A549 (cell line): Measurements from ENCODE around the gene PLSCR2. TPM values are rescaled to one million over a fixed set of nuclear protein-coding genes. Genes with fewer than 3 reads are reported as not detected.

ENCODE experiments used
- CEBPB ChIP-seq, 2 experiments: fragments of >200 bp in 1 of 2; sonication (Bioruptor Twin) in 1 of 2; formaldehyde crosslinking in 1 of 2; IDR thresholded peaks; 2 replicates each; pipeline ENCODE4 v1.6.1; 2012 to 2016
- EHMT2 ChIP-seq: fragments of 200-600 bp; sonication (generic); IDR thresholded peaks from 2 replicates; pipeline ENCODE4 v1.6.1; 2016; ENCODE audit warnings: antibody characterized with exemption, low read depth, mild to moderate bottlenecking, moderate library complexity
- ESRRA ChIP-seq: fragments of 150-350 bp; IDR thresholded peaks from 2 replicates; pipeline ENCODE4 v1.6.1; 2014; ENCODE audit warnings: mild to moderate bottlenecking, low read length, borderline replicate concordance
- FOSB ChIP-seq: fragments of 250-450 bp; sonication (Bioruptor Pico); IDR thresholded peaks from 2 replicates; pipeline ENCODE4 v1.5.0; 2020; ENCODE audit warnings: mild to moderate bottlenecking, moderate library complexity
- FOSL2 ChIP-seq, 2 experiments: fragments of 450-650 bp in 1 of 2; fragments of >200 bp in 1 of 2; sonication (Bioruptor Twin) in 1 of 2; formaldehyde crosslinking; IDR thresholded peaks; 2 replicates each; pipeline versions ENCODE4 v1.5.0 to v1.6.1; 2016 to 2020; ENCODE audit warnings: mild to moderate bottlenecking in 1 of 2, moderate library complexity in 1 of 2
- HDAC2 ChIP-seq: fragments of 200-600 bp; sonication (generic); IDR thresholded peaks from 2 replicates; pipeline ENCODE4 v1.6.1; 2016
- HOXA7 ChIP-seq: fragments of 250-450 bp; sonication (Bioruptor Pico); IDR thresholded peaks from 2 replicates; pipeline ENCODE4 v1.5.0; 2020; ENCODE audit warnings: mild to moderate bottlenecking, moderate library complexity
- HOXB13 ChIP-seq: fragments of 250-450 bp; sonication (Bioruptor Pico); IDR thresholded peaks from 2 replicates; pipeline ENCODE4 v1.5.0; 2020; ENCODE audit warnings: low read depth, mild to moderate bottlenecking, moderate library complexity
- HOXB5 ChIP-seq: fragments of 250-450 bp; sonication (Bioruptor Pico); IDR thresholded peaks from 2 replicates; pipeline ENCODE4 v1.5.0; 2020; ENCODE audit warnings: mild to moderate bottlenecking, moderate library complexity
- JUNB ChIP-seq: fragments of >200 bp; sonication (Bioruptor Twin); formaldehyde crosslinking; IDR thresholded peaks from 2 replicates; pipeline ENCODE4 v1.6.1; 2016
- KDM5A ChIP-seq: fragments of 200-600 bp; sonication (generic); IDR thresholded peaks from 2 replicates; pipeline ENCODE4 v1.6.1; 2016; ENCODE audit warnings: antibody characterized with exemption, mild to moderate bottlenecking
- MAZ ChIP-seq: fragments of 150-350 bp; IDR thresholded peaks from 2 replicates; pipeline ENCODE4 v1.6.1; 2014; ENCODE audit warnings: antibody characterized with exemption, low read depth, low read length, borderline replicate concordance
- NFE2L2 ChIP-seq: fragments of 150-350 bp; conservative IDR thresholded peaks from 2 replicates; pipeline ENCODE4 v1.6.1; 2014; ENCODE audit warnings: low read length
- NR3C1 ChIP-seq: fragments of >200 bp; sonication (Bioruptor Twin); formaldehyde crosslinking; IDR thresholded peaks from 3 replicates; pipeline ENCODE4 v1.6.1; 2017
- PHF8 ChIP-seq: fragments of 200-600 bp; sonication (generic); IDR thresholded peaks from 2 replicates; pipeline ENCODE4 v1.6.1; 2016; ENCODE audit warnings: low read depth, mild to moderate bottlenecking, antibody characterized with exemption, moderate library complexity, borderline replicate concordance
- POLR2A ChIP-seq: IDR thresholded peaks from 2 replicates; pipeline ENCODE4 v1.6.1; 2012; ENCODE audit warnings: mild to moderate bottlenecking, low read length
- POLR2AphosphoS2 ChIP-seq: conservative IDR thresholded peaks from 2 replicates; pipeline ENCODE4 v1.6.1; 2012; ENCODE audit warnings: low read length, improper control_type of control experiment, inconsistent platforms
- RAD21 ChIP-seq, 2 experiments: fragments of >200 bp in 1 of 2; sonication (Bioruptor Twin) in 1 of 2; formaldehyde crosslinking in 1 of 2; IDR thresholded peaks in 1 of 2; conservative IDR thresholded peaks in 1 of 2; 2 replicates in 1 of 2; 3 replicates in 1 of 2; pipeline ENCODE4 v1.6.1; 2012 to 2018; ENCODE audit warnings: inconsistent platforms in 1 of 2
- RARB ChIP-seq: fragments of 250-450 bp; sonication (Bioruptor Pico); IDR thresholded peaks from 2 replicates; pipeline ENCODE4 v1.8.0; 2021; ENCODE audit warnings: mild to moderate bottlenecking, moderate library complexity
- RCOR1 ChIP-seq: fragments of 150-350 bp; IDR thresholded peaks from 2 replicates; pipeline ENCODE4 v1.6.1; 2014; ENCODE audit warnings: antibody characterized with exemption, low read length, low read depth
- SMC3 ChIP-seq: fragments of >200 bp; sonication (Bioruptor Twin); formaldehyde crosslinking; IDR thresholded peaks from 3 replicates; pipeline ENCODE4 v1.6.1; 2018; ENCODE audit warnings: inconsistent platforms
- SREBF2 ChIP-seq: fragments of 450-650 bp; IDR thresholded peaks from 2 replicates; pipeline ENCODE4 v1.6.1; 2014; ENCODE audit warnings: mild to moderate bottlenecking, moderate library complexity
- TFCP2L1 ChIP-seq: fragments of 250-450 bp; sonication (Bioruptor Pico); IDR thresholded peaks from 2 replicates; pipeline ENCODE4 v1.5.0; 2021; ENCODE audit warnings: mild to moderate bottlenecking
- ZFP36 ChIP-seq: fragments of 450-650 bp; IDR thresholded peaks from 2 replicates; pipeline ENCODE4 v1.6.1; 2014; ENCODE audit warnings: borderline replicate concordance; ENCODE audit not compliant: partially characterized antibody
- ZSCAN20 ChIP-seq: fragments of 250-450 bp; sonication (Bioruptor Pico); IDR thresholded peaks from 2 replicates; pipeline ENCODE4 v1.8.0; 2022; ENCODE audit warnings: mild to moderate bottlenecking, moderate library complexity
- polyA plus RNA-seq, 4 experiments: library from polyadenylated mRNA; depleted of rRNA in 3 of 4; stranded (reverse); fragments of >200 nt; fragmentation: RNase III in 1 of 4; extraction: RNeasy Plus Mini Kit Qiagen cat#74134 plus additional on column Dnase treatment in 1 of 4; gene quantifications; 2 replicates in 3 of 4; 3 replicates in 1 of 4; pipeline ENCODE4 v1.2.3, GENCODE V29; 2011 to 2017
- TF ChIP-seq, protein P1 (sequence below): fragments of 200-600 bp; sonication (generic); IDR thresholded peaks from 2 replicates; pipeline ENCODE4 v1.6.1; 2016; ENCODE audit warnings: antibody characterized with exemption, mild to moderate bottlenecking, moderate library complexity
- TF ChIP-seq, protein P2 (sequence below): fragments of 250-450 bp; sonication (Bioruptor Pico); IDR thresholded peaks from 2 replicates; pipeline ENCODE4 v1.5.0; 2021; ENCODE audit warnings: mild to moderate bottlenecking, moderate library complexity, borderline replicate concordance
- TF ChIP-seq, protein P3 (sequence below): fragments of 250-450 bp; sonication (Bioruptor Pico); IDR thresholded peaks from 2 replicates; pipeline ENCODE4 v1.5.0; 2020; ENCODE audit warnings: low read depth, mild to moderate bottlenecking, moderate library complexity
- TF ChIP-seq, protein P4 (sequence below): fragments of 150-350 bp; IDR thresholded peaks from 2 replicates; pipeline ENCODE4 v1.6.1; 2014; ENCODE audit warnings: low read depth, mild to moderate bottlenecking, low read length
- TF ChIP-seq, protein P5 (sequence below): IDR thresholded peaks from 2 replicates; pipeline ENCODE4 v1.6.1; 2012
- TF ChIP-seq, protein P6 (sequence below): fragments of >200 bp; sonication (Bioruptor Twin); formaldehyde crosslinking; IDR thresholded peaks from 2 replicates; pipeline ENCODE4 v1.6.1; 2016
- TF ChIP-seq, protein P7 (sequence below): fragments of >200 bp; sonication (Bioruptor Twin); formaldehyde crosslinking; IDR thresholded peaks from 3 replicates; pipeline ENCODE4 v1.5.1; 2016

Gene PLSCR2
- polyA plus RNA-seq, 2 of the 4 experiments (the other 2 are of a cell fraction): 0.10 TPM; not detected in 1

DNA sequence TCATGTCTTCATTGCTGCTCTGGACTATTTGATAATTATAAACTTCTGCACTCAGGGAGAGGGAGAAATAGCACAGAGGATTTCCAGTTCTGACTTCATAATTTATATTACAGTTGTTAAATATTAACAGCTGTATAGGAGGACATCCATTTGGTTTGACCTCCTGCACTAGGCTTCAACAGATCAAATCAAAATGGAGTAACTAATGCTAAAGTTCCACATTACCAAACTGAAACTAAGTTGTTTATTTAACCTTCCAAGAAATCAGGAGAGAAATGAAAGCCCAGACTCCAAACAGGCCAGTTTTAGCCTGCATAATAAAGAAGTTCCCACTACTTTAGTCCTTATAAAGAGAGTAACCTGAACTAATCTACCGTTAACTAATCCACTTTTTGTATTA is 4.6 kb downstream of the PLSCR2 start (continued):
- TF ChIP-seq, protein P1, sequence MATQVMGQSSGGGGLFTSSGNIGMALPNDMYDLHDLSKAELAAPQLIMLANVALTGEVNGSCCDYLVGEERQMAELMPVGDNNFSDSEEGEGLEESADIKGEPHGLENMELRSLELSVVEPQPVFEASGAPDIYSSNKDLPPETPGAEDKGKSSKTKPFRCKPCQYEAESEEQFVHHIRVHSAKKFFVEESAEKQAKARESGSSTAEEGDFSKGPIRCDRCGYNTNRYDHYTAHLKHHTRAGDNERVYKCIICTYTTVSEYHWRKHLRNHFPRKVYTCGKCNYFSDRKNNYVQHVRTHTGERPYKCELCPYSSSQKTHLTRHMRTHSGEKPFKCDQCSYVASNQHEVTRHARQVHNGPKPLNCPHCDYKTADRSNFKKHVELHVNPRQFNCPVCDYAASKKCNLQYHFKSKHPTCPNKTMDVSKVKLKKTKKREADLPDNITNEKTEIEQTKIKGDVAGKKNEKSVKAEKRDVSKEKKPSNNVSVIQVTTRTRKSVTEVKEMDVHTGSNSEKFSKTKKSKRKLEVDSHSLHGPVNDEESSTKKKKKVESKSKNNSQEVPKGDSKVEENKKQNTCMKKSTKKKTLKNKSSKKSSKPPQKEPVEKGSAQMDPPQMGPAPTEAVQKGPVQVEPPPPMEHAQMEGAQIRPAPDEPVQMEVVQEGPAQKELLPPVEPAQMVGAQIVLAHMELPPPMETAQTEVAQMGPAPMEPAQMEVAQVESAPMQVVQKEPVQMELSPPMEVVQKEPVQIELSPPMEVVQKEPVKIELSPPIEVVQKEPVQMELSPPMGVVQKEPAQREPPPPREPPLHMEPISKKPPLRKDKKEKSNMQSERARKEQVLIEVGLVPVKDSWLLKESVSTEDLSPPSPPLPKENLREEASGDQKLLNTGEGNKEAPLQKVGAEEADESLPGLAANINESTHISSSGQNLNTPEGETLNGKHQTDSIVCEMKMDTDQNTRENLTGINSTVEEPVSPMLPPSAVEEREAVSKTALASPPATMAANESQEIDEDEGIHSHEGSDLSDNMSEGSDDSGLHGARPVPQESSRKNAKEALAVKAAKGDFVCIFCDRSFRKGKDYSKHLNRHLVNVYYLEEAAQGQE: no peak
- TF ChIP-seq RARB (CRISPR knock-in tag): no peak
- TF ChIP-seq RAD21 (conservative IDR thresholded peaks at IDR 0.05 in 1 of 2, IDR thresholded peaks at IDR 0.05 in 1 of 2): no peak
- TF ChIP-seq, protein P2, sequence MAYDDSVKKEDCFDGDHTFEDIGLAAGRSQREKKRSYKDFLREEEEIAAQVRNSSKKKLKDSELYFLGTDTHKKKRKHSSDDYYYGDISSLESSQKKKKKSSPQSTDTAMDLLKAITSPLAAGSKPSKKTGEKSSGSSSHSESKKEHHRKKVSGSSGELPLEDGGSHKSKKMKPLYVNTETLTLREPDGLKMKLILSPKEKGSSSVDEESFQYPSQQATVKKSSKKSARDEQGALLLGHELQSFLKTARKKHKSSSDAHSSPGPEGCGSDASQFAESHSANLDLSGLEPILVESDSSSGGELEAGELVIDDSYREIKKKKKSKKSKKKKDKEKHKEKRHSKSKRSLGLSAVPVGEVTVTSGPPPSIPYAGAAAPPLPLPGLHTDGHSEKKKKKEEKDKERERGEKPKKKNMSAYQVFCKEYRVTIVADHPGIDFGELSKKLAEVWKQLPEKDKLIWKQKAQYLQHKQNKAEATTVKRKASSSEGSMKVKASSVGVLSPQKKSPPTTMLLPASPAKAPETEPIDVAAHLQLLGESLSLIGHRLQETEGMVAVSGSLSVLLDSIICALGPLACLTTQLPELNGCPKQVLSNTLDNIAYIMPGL: no peak
- TF ChIP-seq ZFP36: no peak
- TF ChIP-seq JUNB: no peak
- TF ChIP-seq NFE2L2: no peak
- TF ChIP-seq POLR2AphosphoS2: no peak
- no peak for TF ChIP-seq EHMT2
- TF ChIP-seq, protein P3, sequence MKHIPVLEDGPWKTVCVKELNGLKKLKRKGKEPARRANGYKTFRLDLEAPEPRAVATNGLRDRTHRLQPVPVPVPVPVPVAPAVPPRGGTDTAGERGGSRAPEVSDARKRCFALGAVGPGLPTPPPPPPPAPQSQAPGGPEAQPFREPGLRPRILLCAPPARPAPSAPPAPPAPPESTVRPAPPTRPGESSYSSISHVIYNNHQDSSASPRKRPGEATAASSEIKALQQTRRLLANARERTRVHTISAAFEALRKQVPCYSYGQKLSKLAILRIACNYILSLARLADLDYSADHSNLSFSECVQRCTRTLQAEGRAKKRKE: peak; percentile 73; the same call in 1 of the 2 replicates
- TF ChIP-seq POLR2A: no peak
- peak; percentile 91; the same call in 1 of the 2 replicates for TF ChIP-seq HOXB13 (CRISPR knock-in tag)
- no peak for TF ChIP-seq SMC3
- TF ChIP-seq HOXA7 (CRISPR knock-in tag): no peak
- no peak for TF ChIP-seq HDAC2
- no peak for TF ChIP-seq ESRRA
- TF ChIP-seq CEBPB (IDR thresholded peaks at IDR 0.05): no peak
- TF ChIP-seq HOXB5: peak; percentile 76; the same call in 1 of the 2 replicates
- no peak for TF ChIP-seq PHF8
- no peak for TF ChIP-seq KDM5A
- TF ChIP-seq, protein P4, sequence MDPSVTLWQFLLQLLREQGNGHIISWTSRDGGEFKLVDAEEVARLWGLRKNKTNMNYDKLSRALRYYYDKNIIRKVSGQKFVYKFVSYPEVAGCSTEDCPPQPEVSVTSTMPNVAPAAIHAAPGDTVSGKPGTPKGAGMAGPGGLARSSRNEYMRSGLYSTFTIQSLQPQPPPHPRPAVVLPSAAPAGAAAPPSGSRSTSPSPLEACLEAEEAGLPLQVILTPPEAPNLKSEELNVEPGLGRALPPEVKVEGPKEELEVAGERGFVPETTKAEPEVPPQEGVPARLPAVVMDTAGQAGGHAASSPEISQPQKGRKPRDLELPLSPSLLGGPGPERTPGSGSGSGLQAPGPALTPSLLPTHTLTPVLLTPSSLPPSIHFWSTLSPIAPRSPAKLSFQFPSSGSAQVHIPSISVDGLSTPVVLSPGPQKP: no peak
- TF ChIP-seq MAZ: no peak
- no peak for TF ChIP-seq FOSL2 (IDR thresholded peaks at IDR 0.05)
- no peak for TF ChIP-seq FOSL2 (CRISPR knock-in tag; IDR thresholded peaks at IDR 0.05)
- no peak for TF ChIP-seq NR3C1
- TF ChIP-seq, protein P5, sequence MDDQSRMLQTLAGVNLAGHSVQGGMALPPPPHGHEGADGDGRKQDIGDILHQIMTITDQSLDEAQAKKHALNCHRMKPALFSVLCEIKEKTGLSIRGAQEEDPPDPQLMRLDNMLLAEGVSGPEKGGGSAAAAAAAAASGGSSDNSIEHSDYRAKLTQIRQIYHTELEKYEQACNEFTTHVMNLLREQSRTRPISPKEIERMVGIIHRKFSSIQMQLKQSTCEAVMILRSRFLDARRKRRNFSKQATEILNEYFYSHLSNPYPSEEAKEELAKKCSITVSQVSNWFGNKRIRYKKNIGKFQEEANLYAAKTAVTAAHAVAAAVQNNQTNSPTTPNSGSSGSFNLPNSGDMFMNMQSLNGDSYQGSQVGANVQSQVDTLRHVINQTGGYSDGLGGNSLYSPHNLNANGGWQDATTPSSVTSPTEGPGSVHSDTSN: no peak
- no peak for TF ChIP-seq SREBF2
- TF ChIP-seq FOSB (CRISPR knock-in tag): peak; percentile 69; the same call in 1 of the 2 replicates
- TF ChIP-seq RCOR1: no peak
- TF ChIP-seq ZSCAN20 (CRISPR knock-in tag): peak; percentile 93
- no peak for TF ChIP-seq TFCP2L1 (CRISPR knock-in tag)
- TF ChIP-seq, protein P6, sequence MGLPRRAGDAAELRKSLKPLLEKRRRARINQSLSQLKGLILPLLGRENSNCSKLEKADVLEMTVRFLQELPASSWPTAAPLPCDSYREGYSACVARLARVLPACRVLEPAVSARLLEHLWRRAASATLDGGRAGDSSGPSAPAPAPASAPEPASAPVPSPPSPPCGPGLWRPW: no peak
- TF ChIP-seq, protein P7, sequence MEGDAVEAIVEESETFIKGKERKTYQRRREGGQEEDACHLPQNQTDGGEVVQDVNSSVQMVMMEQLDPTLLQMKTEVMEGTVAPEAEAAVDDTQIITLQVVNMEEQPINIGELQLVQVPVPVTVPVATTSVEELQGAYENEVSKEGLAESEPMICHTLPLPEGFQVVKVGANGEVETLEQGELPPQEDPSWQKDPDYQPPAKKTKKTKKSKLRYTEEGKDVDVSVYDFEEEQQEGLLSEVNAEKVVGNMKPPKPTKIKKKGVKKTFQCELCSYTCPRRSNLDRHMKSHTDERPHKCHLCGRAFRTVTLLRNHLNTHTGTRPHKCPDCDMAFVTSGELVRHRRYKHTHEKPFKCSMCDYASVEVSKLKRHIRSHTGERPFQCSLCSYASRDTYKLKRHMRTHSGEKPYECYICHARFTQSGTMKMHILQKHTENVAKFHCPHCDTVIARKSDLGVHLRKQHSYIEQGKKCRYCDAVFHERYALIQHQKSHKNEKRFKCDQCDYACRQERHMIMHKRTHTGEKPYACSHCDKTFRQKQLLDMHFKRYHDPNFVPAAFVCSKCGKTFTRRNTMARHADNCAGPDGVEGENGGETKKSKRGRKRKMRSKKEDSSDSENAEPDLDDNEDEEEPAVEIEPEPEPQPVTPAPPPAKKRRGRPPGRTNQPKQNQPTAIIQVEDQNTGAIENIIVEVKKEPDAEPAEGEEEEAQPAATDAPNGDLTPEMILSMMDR: no peak
